NCI-H2227 (cell line): ENCODE measurements around the gene SMYD3.

Experiments
- DNase-seq: peaks from one replicate; lab custom pipeline; 2025; ENCODE audit not compliant: unreplicated experiment; lab: John Stamatoyannopoulos, UW

Gene SMYD3

GRCh38 chr1:245937316-245938045 lies 569.6 kb downstream of the SMYD3 start:
- no peak for DNase-seq

DNA sequence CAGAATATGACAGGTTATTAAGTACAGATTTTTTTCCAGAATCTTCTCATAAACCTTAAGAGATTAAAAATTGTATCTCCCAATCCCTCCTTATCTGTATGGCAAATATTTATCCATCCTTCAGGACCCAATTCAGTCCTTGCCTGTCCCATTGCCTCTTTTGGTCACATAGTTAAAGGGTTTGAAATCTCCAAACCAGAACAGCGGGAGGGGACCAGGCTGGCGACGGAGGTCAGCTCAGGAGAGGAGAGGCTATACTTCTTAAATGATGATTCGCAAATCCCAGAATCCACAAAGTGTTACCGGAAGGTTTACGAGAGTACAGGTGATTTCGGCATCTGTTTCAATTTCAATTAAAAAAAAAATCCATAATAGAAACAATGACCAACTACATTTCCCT lies 572.7 kb downstream of the SMYD3 start:
- no peak for DNase-seq

DNA sequence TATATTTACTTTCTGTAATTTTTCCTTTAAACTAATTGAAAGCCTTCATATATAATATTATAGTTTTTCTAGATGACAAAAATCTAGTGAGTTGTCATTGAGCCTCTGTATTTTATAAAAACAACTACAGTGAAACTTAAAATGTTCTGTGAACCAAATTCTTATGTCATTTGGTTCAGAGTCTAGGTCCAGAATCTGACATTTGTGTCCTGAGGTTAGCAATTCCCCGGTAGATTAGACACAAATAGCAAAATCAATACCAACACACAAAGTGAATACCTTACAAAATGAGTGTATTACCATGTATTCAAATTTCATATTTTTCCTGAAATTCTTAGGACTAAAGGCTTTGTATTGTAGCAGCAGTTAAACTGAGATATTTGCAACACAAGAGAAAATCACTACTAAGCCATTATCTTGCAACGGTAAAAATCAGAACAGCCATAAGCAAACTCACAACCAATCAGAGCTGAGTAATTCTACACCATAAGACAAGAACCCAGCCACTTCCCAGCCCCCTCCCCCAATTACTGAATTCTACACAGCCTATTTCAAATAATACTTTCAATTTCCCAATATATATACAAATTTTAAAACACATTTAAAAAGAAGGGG lies 573.5 kb downstream of the SMYD3 start:
- no peak for DNase-seq

DNA sequence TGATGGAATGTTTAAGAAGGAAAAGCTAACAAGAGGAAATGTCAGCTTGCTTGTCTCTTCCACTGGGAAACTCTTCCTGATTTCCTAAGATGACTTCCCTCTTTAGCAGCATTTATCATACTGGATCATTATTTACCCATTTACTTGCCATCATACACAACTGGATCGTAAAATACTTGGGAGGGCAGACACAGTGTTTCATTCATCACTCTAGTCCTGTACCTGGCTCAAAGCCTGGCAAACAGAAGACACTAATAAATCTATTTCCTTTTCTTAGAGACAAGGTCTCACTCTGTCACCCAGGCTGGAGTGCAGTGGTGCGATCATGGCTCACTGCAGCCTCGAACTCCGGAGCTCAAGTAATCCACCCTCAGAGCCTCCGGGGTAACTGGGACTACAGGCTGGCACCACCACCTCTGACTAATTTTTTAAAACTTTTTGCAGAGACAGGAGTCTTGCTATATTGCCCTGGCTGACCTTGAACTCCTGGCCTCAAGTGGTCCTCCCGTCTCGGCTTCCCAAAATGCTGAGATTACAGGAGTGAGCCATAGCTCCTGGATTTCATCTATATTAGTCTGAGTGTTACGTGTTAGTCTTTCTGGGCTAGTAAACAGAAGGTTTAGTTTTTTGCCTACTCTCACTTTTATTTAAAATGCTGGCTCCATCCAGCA lies 574.6 kb downstream of the SMYD3 start:
- DNase-seq, result no peak

- DNase-seq, result no peak
Observed at GRCh38 chr1:245931450-245931849, 575.6 kb downstream of the SMYD3 start.

GRCh38 chr1:245929224-245929623 lies 577.9 kb downstream of the SMYD3 start:
- DNase-seq, result no peak

DNA sequence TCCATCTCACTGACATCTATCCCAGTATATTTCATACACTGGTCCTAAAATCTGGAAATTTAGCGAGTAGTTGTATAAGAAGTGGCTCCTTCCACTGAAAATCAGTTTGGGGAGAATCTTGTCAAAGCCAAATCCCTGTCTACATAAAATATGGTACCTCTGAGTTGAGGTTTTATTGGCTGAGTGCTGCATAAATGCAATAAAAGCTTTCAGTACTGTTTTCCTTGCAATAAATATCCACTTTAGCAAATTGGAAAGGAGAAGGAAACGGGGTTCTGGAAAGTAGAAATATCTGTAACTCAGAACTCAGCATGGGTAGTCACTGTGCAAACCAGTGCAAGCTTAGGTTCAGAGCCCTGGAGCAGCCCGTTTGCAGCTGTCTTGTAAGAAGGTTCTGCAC lies 580.2 kb downstream of the SMYD3 start:
- no peak for DNase-seq

DNA sequence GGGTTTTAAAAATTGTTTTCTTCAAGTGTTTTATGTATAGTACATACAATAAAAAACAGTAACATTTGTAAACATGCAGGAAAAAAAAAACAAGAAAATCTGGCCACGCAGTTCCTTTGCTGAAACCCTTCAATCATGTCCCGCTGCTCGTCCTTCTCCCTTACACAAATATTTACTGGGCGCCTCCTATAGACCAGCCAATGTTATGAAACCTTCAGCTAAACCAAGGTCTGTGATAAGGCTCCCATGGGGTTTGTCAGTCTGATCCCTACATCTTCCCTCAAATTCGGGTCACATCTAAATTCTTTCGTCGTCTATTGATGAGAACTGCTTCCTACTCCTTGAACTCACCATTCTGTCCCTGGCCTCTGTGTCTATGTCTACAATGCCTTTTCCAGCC lies 583.9 kb downstream of the SMYD3 start:
- no peak for DNase-seq

DNA sequence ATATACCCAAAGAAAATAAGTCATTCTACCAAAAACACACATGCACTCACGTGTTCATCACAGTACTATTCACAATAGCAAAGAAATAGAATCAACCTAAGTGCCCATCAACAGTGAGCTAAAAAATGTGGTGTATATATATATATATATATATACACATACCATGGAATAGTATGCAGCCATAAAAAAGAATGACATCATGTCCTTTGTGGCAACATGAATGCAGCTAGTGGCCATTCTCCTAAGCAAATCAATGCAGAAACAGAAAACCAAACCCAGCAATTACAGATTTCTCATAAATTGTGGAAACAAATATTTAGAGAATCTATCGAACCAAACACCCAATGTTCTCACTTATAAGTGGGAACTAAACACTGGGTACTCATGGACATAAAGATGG lies 585.7 kb downstream of the SMYD3 start:
- no peak for DNase-seq

DNA sequence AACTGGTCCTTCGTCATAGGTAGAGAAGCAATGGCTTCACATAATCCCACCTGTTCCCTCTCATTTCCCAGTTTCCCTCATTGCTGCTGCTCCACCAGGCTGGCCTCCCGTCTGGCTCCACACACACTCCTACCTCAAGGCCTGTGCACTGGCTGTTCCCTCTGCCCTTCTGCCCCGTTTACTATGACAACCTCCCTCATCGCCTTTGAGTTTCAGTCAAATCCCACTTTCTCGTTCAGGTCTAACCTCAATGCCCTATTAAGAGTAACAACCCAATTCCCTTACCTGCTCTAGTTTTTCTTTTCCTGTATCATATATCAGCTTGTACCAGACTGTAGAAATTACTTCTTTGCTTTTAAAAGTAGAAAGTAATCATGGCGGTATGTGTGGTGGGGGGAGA lies 589.7 kb downstream of the SMYD3 start:
- DNase-seq, result no peak

GRCh38 chr1:245915841-245916240 lies 591.2 kb downstream of the SMYD3 start:
- DNase-seq, result no peak

DNA sequence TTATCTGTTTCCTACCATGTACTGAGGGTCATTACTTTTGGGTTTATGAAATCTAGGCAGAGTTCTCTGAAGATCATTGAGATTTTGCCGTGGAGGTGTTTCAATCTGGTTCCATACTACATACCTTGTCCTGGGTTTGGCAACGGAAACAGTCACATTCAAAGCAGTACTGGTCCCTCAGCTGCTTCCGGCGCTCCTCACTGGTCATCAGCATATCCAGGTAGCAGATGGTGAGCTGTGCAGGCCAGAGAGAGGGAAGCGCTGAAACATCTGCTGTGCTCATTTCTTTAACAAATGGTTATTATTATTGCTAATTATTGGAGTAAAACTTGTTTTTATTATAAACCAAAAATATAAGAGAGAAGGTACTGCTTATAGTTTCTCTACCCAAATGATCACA lies 591.7 kb downstream of the SMYD3 start:
- DNase-seq, result no peak

DNA sequence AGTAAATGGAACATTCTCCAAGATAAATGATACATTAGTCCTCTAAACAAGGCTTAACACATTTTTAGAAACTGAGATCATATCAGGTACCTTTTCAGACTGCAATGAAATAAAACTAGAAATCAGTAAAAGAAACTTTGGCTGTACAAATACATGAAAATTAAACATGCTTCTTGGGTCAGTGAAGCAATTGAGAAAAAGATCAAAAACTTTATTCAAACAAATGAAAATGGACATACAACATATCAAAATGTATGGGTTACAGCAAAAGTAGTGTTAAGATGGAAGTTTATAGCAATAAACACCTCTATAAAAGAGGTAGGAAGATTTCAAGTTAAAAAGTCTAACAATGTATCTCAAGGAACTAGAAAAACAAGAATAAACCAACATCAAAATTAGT lies 598.5 kb downstream of the SMYD3 start:
- no peak for DNase-seq

GRCh38 chr1:245906207-245906606 lies 600.9 kb downstream of the SMYD3 start:
- no peak for DNase-seq

GRCh38 chr1:245903851-245904250 lies 603.2 kb downstream of the SMYD3 start:
- no peak for DNase-seq

DNA sequence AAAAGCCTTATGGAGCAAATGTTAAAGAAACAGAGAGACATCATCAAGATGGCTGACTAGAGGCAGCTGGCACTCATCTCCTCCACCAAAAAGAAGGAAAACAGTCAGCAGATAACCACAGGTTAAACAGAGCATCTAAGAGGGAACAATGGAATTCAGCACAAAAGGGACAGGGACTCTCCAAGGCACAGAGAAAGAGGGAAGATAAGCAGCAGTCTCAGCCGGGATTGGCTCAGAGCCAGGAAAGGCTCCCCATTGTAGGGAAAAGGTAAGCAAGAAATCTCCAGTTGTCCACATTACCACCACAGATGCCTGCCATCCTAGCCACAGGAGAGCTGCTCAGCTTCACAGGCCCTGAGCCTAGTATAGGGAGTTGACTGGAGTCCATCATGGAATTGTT lies 605.5 kb downstream of the SMYD3 start:
- no peak for DNase-seq

GRCh38 chr1:245901037-245901436 lies 606.0 kb downstream of the SMYD3 start:
- no peak for DNase-seq

DNA sequence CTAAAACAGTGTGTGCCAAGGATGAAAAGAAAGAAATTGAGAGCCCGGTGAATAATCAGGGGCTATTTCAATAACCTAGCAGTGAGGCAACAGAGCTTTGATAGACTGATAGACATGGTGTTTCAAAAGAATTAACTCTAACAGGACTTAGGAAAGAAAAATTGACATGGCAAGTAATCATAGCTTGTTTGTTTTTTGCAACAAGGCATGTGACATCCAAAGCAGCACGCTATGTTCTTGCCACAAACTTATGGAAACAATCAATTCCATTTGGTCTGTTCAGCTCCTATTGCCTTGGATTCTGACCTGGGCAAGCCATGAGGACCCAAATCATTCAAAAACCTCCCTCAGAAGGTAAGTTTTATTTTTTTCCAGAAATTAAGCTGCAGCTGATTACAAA lies 608.5 kb downstream of the SMYD3 start:
- no peak for DNase-seq

DNA sequence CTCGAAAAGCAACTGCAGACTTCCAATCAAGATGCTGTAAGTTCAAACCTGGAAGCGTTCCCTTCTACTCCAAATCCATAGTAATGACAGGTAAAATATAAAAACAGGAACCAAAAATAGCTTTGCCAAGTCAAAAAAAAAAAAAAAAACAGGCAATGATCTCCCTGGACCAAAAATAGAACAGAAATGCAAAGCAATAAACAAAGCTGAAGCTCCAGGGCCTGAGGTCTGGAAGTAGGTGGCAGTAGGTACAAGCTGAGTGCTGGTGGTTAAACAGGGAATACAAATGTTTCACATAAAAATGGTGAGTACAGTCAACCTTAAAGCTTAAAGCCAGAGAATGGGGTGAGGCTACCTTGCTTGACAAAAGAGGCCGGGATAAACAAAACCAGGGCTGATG lies 610.8 kb downstream of the SMYD3 start:
- no peak for DNase-seq

GRCh38 chr1:245895455-245895959 lies 611.6 kb downstream of the SMYD3 start:
- DNase-seq, result no peak

GRCh38 chr1:245894843-245895242 lies 612.2 kb downstream of the SMYD3 start:
- DNase-seq, result no peak

GRCh38 chr1:245893025-245893424 lies 614.1 kb downstream of the SMYD3 start:
- DNase-seq, result no peak
